Measurements from ENCODE around the gene RBPJL.
A peak's percentile ranks its signal among the peaks of the same experiment; 100 is the strongest.
"Not testable (repeated sequence)": the region's sequence is repeated elsewhere in the genome, so short reads cannot be mapped to it uniquely, and the experiment has no call there.

RBPJL gene

DNA sequence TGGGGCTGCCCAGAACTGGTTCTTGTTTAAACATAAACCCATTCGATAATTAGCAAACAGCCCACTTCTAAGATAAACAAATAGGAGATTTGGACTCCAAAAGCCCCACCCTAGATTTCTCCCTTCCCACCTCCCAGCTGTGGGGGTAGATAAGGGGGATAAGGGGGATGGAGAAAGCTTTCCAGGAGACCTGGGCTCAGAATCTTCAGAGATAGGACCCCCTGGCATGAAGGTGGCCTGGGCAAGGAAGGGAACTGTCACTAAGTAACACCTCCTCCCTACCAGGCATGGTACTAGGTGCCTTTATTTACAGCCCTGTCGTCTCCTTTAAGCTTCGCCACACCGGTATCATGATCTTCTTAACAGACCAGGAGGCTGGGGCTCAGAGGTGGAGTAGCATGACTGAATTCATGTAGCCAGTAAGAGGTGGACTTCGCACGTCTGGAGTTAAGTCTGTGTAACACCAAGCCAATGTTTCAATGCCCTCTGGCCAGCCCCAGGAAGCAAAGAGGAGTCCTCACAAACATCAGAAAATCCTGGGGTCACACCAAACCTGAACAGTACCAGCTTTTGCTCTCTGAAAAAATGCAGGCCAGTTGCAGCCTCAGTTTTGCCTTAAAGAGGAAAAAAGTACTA is 37.0 kb downstream of the RBPJL start:
- Histone ChIP-seq H3K27me3 (ENCODE audit: control insufficient read depth, insufficient read depth, low read length) (no peaks in the 10 kb centered on the region), H3K9me3 (ENCODE audit: control insufficient read depth, insufficient read depth, low read length) (no peaks in the 10 kb centered on the region), H3K36me3 (ENCODE audit: control insufficient read depth, insufficient read depth, low read length) (0 out of 2 replicates have a peak, but pooled peaks cover 3% of the 10 kb centered on the region), H3K4me3 (ENCODE audit: low read depth, low read length) (0 out of 2 replicates have a peak overlapping the region, but pooled peaks have one; percentile 42), H3K27ac (ENCODE audit: low read depth, low read length) (peak overlapping the region; percentile 98), H3K4me1 (ENCODE audit: control insufficient read depth, insufficient read depth, low read length) (peaks cover 86% of the 10 kb centered on the region), H3K9ac (ENCODE audit: low read depth, low read length) (no peak overlapping the region)

GRCh38 chr20:45344168-45344860 is 37.7 kb downstream of the RBPJL start:
- Histone ChIP-seq H3K36me3 (ENCODE audit: control insufficient read depth, insufficient read depth, low read length) (0 out of 2 replicates have a peak, but pooled peaks cover 3% of the 10 kb centered on the region), H3K4me3 (ENCODE audit: low read depth, low read length) (no peak overlapping the region; the same call in 1 of the 2 replicates), H3K9ac (ENCODE audit: low read depth, low read length) (no peak overlapping the region), H3K9me3 (ENCODE audit: control insufficient read depth, insufficient read depth, low read length) (no peaks in the 10 kb centered on the region), H3K27me3 (ENCODE audit: control insufficient read depth, insufficient read depth, low read length) (no peaks in the 10 kb centered on the region), H3K27ac (ENCODE audit: low read depth, low read length) (peak overlapping the region; percentile 98), H3K4me1 (ENCODE audit: control insufficient read depth, insufficient read depth, low read length) (peaks cover 82% of the 10 kb centered on the region)

DNA sequence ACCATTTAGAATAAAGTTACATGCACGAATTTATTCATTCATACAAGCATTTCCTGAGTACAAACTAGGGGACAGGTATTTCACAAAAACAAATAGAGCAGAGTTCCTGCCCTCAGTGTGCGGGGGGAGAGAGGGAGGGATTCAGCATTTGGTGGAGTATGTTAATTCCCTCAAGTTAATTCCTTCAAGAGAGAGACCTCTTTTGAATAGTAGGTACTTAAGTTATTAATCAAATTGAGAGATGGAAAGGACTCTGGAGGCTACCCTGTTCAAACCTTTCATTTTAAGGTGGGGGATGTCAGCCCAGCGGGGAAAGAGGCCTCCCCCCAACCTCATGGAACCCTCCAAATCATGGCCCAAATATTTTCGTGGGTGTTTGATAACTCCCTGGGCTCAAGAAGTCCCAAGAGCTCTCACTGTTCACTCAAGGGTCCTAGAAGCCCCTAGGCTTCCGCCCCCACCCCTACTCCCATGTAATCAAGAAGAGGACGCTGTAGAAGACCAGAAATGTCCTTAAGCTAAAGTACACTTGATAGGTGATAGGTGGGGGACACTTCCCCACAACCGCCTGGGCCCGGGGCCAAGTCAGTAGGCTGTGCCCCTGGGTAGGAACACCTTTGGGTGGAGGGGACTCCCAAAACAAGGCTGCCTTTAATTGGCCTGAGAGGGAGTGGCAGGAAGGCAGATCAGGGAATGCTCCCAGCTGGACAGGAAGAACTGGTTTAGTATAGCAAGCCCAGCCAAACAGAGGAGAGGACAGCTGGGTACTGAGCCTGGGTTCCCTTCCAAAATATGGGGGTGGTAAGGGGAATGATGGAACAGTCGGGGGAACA is 38.7 kb downstream of the RBPJL start:
- H3K9ac ChIP-seq (ENCODE audit: low read depth, low read length): no peak overlapping the region
- no peaks in the 10 kb centered on the region for H3K36me3 ChIP-seq (ENCODE audit: control insufficient read depth, insufficient read depth, low read length)
- H3K27ac ChIP-seq (ENCODE audit: low read depth, low read length): peak overlapping the region; percentile 55
- H3K9me3 ChIP-seq (ENCODE audit: control insufficient read depth, insufficient read depth, low read length): no peaks in the 10 kb centered on the region
- H3K4me3 ChIP-seq (ENCODE audit: low read depth, low read length): 0 out of 2 replicates have a peak overlapping the region, but pooled peaks have one; percentile 19
- H3K4me1 ChIP-seq (ENCODE audit: control insufficient read depth, insufficient read depth, low read length): peaks cover 75% of the 10 kb centered on the region
- H3K27me3 ChIP-seq (ENCODE audit: control insufficient read depth, insufficient read depth, low read length): no peaks in the 10 kb centered on the region

GRCh38 chr20:45346291-45346718 is 39.7 kb downstream of the RBPJL start:
- H3K4me3 ChIP-seq (ENCODE audit: low read depth, low read length): peak overlapping the region; percentile 88
- no peak overlapping the region for H3K27ac ChIP-seq (ENCODE audit: low read depth, low read length)
- H3K27me3 ChIP-seq (ENCODE audit: control insufficient read depth, insufficient read depth, low read length): no peaks in the 10 kb centered on the region
- H3K9me3 ChIP-seq (ENCODE audit: control insufficient read depth, insufficient read depth, low read length): no peaks in the 10 kb centered on the region
- H3K9ac ChIP-seq (ENCODE audit: low read depth, low read length): no peak overlapping the region
- no peaks in the 10 kb centered on the region for H3K36me3 ChIP-seq (ENCODE audit: control insufficient read depth, insufficient read depth, low read length)
- peaks cover 65% of the 10 kb centered on the region for H3K4me1 ChIP-seq (ENCODE audit: control insufficient read depth, insufficient read depth, low read length)

- Histone ChIP-seq H3K4me1 (ENCODE audit: control insufficient read depth, insufficient read depth, low read length) (peaks cover 59% of the 10 kb centered on the region), H3K4me3 (ENCODE audit: low read depth, low read length) (peak overlapping the region; percentile 88), H3K9ac (ENCODE audit: low read depth, low read length) (no peak overlapping the region), H3K27ac (ENCODE audit: low read depth, low read length) (no peak overlapping the region), H3K9me3 (ENCODE audit: control insufficient read depth, insufficient read depth, low read length) (no peaks in the 10 kb centered on the region), H3K36me3 (ENCODE audit: control insufficient read depth, insufficient read depth, low read length) (no peaks in the 10 kb centered on the region), H3K27me3 (ENCODE audit: control insufficient read depth, insufficient read depth, low read length) (no peaks in the 10 kb centered on the region)
Observed at GRCh38 chr20:45346851-45347250, 40.2 kb downstream of the RBPJL start.

- H3K36me3 ChIP-seq (ENCODE audit: control insufficient read depth, insufficient read depth, low read length): no peaks in the 10 kb centered on the region
- H3K9ac ChIP-seq (ENCODE audit: low read depth, low read length): peak overlapping the region; percentile 61
- H3K4me1 ChIP-seq (ENCODE audit: control insufficient read depth, insufficient read depth, low read length): peaks cover 55% of the 10 kb centered on the region
Observed at GRCh38 chr20:45347297-45347935, 40.8 kb downstream of the RBPJL start.

DNA sequence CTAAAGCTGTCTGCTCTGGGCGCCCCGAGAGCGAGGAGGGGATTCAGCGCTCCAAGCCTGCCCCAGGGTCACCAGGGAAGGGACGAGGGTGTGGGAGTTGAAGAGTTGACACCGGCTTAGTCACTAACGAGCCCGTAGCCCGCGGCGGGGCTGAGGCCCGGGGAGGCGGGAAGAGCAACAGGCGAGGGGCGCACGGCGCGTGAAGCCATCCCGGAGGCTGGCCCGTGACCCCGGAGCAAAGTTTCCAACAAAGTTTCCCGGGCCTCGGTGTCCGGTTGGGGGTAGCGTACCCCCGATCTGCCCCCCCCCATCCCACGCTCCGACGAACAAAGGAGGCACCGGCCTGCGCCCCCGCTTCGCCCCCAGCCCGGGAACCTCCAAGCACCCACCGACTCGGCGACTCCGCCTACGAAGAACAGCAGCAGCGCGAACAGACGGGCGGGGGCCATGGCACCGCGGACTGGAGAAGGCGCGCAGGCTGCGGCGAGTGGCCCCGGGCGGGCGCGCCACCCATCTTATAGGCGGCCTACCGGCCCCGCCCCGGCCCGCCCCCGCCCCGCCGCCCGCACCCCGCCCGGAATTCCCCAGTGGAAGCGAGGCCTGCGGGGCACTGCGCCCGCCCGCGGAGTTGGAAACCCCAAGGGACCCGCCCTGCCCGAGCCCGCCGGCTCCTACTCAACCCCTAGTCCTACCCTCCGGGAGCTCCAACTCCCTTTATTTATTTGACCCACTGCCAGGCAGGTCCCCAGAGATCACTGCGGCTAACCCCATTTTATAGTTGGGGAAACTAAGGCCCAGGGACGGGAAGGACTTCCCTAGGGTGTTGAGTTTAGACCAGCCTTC is 41.5 kb downstream of the RBPJL start, which contains the start of gene SDC4:
TSS of gene SDC4 (minus strand) at position 489 of the 843 bp plus-strand sequence. CDS start at position 449, 40 bp downstream.
- Histone ChIP-seq H3K9me3 (ENCODE audit: control insufficient read depth, insufficient read depth, low read length) (no peaks in the 10 kb centered on the region), H3K4me1 (ENCODE audit: control insufficient read depth, insufficient read depth, low read length) (peaks cover 49% of the 10 kb centered on the region), H3K9ac (ENCODE audit: low read depth, low read length) (peak within 1 kb of the TSS; percentile 61), H3K36me3 (ENCODE audit: control insufficient read depth, insufficient read depth, low read length) (no peaks in the 10 kb centered on the region), H3K27ac (ENCODE audit: low read depth, low read length) (peak within 1 kb of the TSS; percentile 57), H3K4me3 (ENCODE audit: low read depth, low read length) (peak within 1 kb of the TSS; percentile 88), H3K27me3 (ENCODE audit: control insufficient read depth, insufficient read depth, low read length) (no peaks in the 10 kb centered on the region)

More at GRCh38 chr20:45347297-45347935, 40.8 kb downstream of the RBPJL start:
- no peaks in the 10 kb centered on the region for H3K27me3 ChIP-seq (ENCODE audit: control insufficient read depth, insufficient read depth, low read length)
- H3K9me3 ChIP-seq (ENCODE audit: control insufficient read depth, insufficient read depth, low read length): no peaks in the 10 kb centered on the region
- peak overlapping the region; percentile 57 for H3K27ac ChIP-seq (ENCODE audit: low read depth, low read length)
- peak overlapping the region; percentile 88 for H3K4me3 ChIP-seq (ENCODE audit: low read depth, low read length)

DNA sequence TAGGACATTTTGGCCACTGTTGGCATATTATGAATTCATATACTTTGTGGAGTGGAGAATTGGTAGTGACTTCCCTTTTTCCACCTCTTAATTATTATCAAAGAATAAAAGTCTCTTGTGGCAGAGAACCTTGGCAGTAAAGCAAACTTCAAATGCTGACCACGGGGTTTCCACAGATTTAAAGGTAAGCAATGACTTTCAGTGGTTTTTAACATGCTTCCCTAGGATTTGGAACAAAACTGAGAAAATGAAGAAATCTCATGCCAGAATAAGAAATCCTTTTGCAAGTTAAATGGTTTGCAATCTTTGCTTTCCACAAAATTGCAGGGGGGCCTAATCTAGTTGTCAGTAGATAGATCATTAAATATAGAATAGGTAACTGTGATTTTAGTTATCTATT is 43.6 kb downstream of the RBPJL start:
- no peak overlapping the region for H3K4me3 ChIP-seq (ENCODE audit: low read depth, low read length)
- no peaks in the 10 kb centered on the region for H3K27me3 ChIP-seq (ENCODE audit: control insufficient read depth, insufficient read depth, low read length)
- no peak overlapping the region for H3K27ac ChIP-seq (ENCODE audit: low read depth, low read length)
- no peaks in the 10 kb centered on the region for H3K9me3 ChIP-seq (ENCODE audit: control insufficient read depth, insufficient read depth, low read length)
- no peaks in the 10 kb centered on the region for H3K36me3 ChIP-seq (ENCODE audit: control insufficient read depth, insufficient read depth, low read length)
- H3K9ac ChIP-seq (ENCODE audit: low read depth, low read length): no peak overlapping the region
- H3K4me1 ChIP-seq (ENCODE audit: control insufficient read depth, insufficient read depth, low read length): peaks cover 34% of the 10 kb centered on the region

DNA sequence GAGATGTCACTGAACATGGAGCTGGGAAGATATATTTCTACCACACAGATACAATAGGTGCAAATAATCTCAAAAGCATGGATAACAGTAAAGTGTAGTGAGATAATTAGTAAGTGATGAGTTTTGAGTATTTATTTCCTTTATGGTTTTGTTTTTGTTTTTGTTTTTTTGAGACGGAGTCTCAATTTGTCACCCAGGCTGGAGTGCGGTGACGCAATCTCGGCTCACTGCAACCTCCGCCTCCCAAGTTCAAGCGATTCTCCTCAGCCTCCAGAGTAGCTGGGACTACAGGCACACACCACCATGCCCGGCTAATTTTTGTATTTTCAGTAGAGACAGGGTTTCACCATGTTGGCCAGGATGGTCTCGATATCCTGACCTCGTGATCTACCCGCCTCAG is 44.2 kb downstream of the RBPJL start:
- H3K36me3 ChIP-seq (ENCODE audit: control insufficient read depth, insufficient read depth, low read length); H3K4me3 ChIP-seq (ENCODE audit: low read depth, low read length); H3K27me3 ChIP-seq (ENCODE audit: control insufficient read depth, insufficient read depth, low read length); H3K9me3 ChIP-seq (ENCODE audit: control insufficient read depth, insufficient read depth, low read length); H3K9ac ChIP-seq (ENCODE audit: low read depth, low read length); H3K27ac ChIP-seq (ENCODE audit: low read depth, low read length): not testable (repeated sequence)
- H3K4me1 ChIP-seq (ENCODE audit: control insufficient read depth, insufficient read depth, low read length): peaks cover 29% of the 10 kb centered on the region

GRCh38 chr20:45352729-45353128 is 46.1 kb downstream of the RBPJL start:
- H3K9ac ChIP-seq (ENCODE audit: low read depth, low read length): no peak overlapping the region
- no peak overlapping the region for H3K4me3 ChIP-seq (ENCODE audit: low read depth, low read length)
- no peaks in the 10 kb centered on the region for H3K9me3 ChIP-seq (ENCODE audit: control insufficient read depth, insufficient read depth, low read length)
- no peak overlapping the region for H3K27ac ChIP-seq (ENCODE audit: low read depth, low read length)
- no peaks in the 10 kb centered on the region for H3K36me3 ChIP-seq (ENCODE audit: control insufficient read depth, insufficient read depth, low read length)
- H3K4me1 ChIP-seq (ENCODE audit: control insufficient read depth, insufficient read depth, low read length): peaks cover 11% of the 10 kb centered on the region
- H3K27me3 ChIP-seq (ENCODE audit: control insufficient read depth, insufficient read depth, low read length): no peaks in the 10 kb centered on the region
